Neural crest cell (in vitro differentiated cells): ENCODE results near the gene RAPGEF6. TPM values are rescaled to one million over a fixed set of nuclear protein-coding genes. Genes with fewer than 3 reads are reported as not detected.

Source experiments
- DNase-seq: peaks from one replicate; pipeline ENCODE4 v3.0.0; 2021; ENCODE audit warnings: low read depth, mixed read lengths, low spot score
- H3K27ac Mint-ChIP-seq: one replicate; pipeline ENCODE4 v1.8.0; 2021; ENCODE audit warnings: mild to moderate bottlenecking, mixed read lengths; ENCODE audit not compliant: unreplicated experiment
- H3K27me3 Mint-ChIP-seq: 2 replicates; pipeline ENCODE4 v1.8.0; 2021; ENCODE audit warnings: low read depth, mild to moderate bottlenecking, mixed read lengths
- H3K36me3 Mint-ChIP-seq: 2 replicates; pipeline ENCODE4 v1.8.0; 2021; ENCODE audit warnings: low read depth, mild to moderate bottlenecking, mixed read lengths
- H3K4me1 Mint-ChIP-seq: 2 replicates; pipeline ENCODE4 v1.8.0; 2021; ENCODE audit warnings: mixed read lengths
- H3K4me3 Mint-ChIP-seq: one replicate; pipeline ENCODE4 v1.8.0; 2021; ENCODE audit warnings: mild to moderate bottlenecking, mixed read lengths
- H3K9me3 Mint-ChIP-seq: 2 replicates; pipeline ENCODE4 v1.8.0; 2021; ENCODE audit warnings: mixed read lengths
- total RNA-seq: library from RNA; stranded (reverse); gene quantifications from 2 replicates; pipeline ENCODE4 v1.2.1, GENCODE V29; 2021
- TF ChIP-seq, protein P1 (sequence below): fragments of 200-600 bp; sonication (generic); conservative IDR thresholded peaks from 2 replicates; pipeline ENCODE4 v1.5.0; 2021; ENCODE audit warnings: antibody characterized with exemption, mild to moderate bottlenecking

Gene RAPGEF6
- total RNA-seq, 1 donor from 2014 or later: 28.0 TPM

DNA sequence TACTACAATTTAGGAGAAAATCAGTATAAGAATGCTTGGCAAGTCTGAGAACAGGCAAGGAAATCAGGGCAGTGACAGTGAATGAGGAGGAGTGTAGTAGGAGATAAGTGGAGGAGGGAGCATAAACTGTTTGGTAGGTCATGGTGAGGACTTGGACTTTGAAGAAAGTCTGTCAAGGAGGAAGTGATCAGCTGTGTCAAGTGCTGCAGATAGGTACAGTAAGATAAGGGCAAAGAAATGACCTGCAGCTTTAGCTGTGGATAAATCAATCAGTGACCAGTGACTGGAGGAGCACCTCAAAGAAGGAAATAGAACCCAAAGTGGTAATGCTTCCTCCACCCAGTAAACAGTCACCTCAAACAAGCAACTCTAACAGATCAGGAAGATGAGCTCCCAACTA is 106.3 kb downstream of the RAPGEF6 start:
- DNase-seq: no peak
- Mint-ChIP-seq H3K9me3 (no peaks in the 10 kb centered on the region), H3K36me3 (peaks cover 2% of the 10 kb centered on the region), H3K4me1 (peaks cover 10% of the 10 kb centered on the region), H3K4me3 (no peak overlapping the region), H3K27me3 (no peaks in the 10 kb centered on the region), H3K27ac (no peak overlapping the region)
- TF ChIP-seq, protein P1, sequence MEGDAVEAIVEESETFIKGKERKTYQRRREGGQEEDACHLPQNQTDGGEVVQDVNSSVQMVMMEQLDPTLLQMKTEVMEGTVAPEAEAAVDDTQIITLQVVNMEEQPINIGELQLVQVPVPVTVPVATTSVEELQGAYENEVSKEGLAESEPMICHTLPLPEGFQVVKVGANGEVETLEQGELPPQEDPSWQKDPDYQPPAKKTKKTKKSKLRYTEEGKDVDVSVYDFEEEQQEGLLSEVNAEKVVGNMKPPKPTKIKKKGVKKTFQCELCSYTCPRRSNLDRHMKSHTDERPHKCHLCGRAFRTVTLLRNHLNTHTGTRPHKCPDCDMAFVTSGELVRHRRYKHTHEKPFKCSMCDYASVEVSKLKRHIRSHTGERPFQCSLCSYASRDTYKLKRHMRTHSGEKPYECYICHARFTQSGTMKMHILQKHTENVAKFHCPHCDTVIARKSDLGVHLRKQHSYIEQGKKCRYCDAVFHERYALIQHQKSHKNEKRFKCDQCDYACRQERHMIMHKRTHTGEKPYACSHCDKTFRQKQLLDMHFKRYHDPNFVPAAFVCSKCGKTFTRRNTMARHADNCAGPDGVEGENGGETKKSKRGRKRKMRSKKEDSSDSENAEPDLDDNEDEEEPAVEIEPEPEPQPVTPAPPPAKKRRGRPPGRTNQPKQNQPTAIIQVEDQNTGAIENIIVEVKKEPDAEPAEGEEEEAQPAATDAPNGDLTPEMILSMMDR: no peak

DNA sequence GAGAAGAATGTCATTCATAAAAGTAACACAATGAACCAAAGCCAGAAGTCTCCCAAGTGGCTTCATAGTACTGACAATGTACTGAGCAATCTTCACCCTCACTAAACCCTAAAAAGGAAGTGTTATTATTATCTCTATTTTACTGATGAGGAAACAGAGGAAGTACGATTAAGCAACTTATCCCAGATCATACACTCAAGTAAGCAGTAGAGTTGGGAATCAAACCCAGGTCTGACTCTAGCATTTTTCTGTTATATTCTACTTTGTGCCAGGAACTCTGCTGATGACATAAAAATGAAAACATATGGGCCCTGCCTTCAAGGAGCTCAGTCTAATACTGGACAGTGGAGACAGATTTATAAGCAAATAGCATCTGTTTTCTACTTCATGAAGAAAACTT is 109.2 kb downstream of the RAPGEF6 start:
- TF ChIP-seq, protein P1: no peak
- no peaks in the 10 kb centered on the region for H3K9me3 Mint-ChIP-seq
- peaks cover 2% of the 10 kb centered on the region for H3K4me1 Mint-ChIP-seq
- no peaks in the 10 kb centered on the region for H3K27me3 Mint-ChIP-seq
- H3K4me3 Mint-ChIP-seq: no peak overlapping the region
- H3K27ac Mint-ChIP-seq: no peak overlapping the region
- peaks cover 4% of the 10 kb centered on the region for H3K36me3 Mint-ChIP-seq
- DNase-seq: no peak

DNA sequence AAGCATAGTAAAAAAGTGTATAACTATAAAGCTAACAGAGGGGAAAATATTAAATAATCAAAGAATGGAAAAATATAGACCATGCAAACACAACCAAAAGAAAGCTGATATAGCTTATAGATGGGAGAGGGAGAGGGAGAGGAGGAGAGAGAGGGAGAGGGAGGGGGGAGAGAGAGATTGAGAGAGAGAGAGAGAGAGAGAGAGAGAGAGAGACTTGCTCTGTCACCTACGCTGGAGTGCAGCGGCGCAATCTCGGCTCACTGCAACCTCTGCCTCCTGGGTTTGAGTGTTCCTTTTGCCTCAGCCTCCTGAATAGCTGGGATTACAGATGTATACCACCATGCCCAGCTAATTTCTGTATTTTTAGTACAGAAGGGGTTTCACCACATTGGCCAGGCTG is 110.6 kb downstream of the RAPGEF6 start:
- H3K36me3 Mint-ChIP-seq: peaks cover 4% of the 10 kb centered on the region
- H3K27ac Mint-ChIP-seq: no peak overlapping the region
- DNase-seq: no peak
- no peaks in the 10 kb centered on the region for H3K27me3 Mint-ChIP-seq
- TF ChIP-seq, protein P1: no peak
- no peaks in the 10 kb centered on the region for H3K4me1 Mint-ChIP-seq
- H3K9me3 Mint-ChIP-seq: no peaks in the 10 kb centered on the region
- H3K4me3 Mint-ChIP-seq: no peak overlapping the region

DNA sequence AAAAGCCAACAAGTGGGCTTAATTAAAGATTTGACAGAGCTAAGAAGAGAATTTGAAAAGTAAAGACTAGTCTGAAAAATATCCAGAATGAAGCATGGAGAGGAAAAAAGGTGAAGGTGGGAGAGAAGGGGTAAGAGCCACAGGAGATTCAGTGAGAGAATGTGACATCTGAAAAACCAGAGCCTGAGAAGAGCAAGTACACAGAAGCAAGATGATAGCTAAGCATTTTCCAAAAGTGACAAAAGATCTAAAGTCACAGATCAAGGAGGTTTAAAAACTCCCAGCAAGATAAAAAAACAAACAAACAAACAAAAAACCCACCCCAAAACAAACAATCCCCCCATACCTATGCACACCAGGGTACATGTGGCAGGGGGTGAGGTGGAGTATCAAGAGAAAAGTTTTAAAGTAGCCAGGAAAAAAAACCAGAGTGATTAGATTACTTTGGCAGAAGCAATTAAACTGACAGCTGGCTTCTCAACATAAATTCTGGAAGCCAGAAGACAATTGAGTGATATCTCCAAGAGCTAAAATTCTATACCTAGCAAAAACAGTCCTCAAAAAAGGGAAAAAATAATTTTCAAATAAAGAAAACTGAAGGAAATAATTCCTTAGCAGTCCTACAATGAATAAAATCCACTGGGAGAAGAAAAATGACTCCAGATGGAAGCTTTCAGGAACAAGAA is 111.4 kb downstream of the RAPGEF6 start:
- Mint-ChIP-seq H3K4me1 (no peaks in the 10 kb centered on the region), H3K4me3 (no peak overlapping the region), H3K36me3 (peaks cover 4% of the 10 kb centered on the region), H3K9me3 (no peaks in the 10 kb centered on the region), H3K27ac (no peak overlapping the region), H3K27me3 (no peaks in the 10 kb centered on the region)
- TF ChIP-seq, protein P1: no peak
- no peak for DNase-seq

DNA sequence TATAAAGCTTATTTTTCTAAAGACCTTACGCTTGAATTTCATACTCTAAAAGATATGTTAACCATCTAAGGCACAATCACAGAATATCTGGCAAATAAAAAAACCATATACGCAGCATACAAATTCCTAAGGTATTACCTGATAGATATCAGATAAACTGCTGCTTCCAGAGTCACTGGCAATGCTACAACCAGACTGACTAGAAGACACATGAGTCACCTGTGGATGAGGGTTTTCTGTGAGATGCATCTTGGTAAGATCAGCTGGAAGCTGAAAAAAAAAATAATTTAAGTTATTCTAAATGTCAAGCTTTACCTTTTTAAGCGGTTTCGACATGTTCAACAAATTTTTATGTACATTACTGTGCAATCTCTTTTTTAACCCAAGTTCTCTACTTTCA is 113.8 kb downstream of the RAPGEF6 start:
- no peaks in the 10 kb centered on the region for H3K27me3 Mint-ChIP-seq
- H3K27ac Mint-ChIP-seq: no peak overlapping the region
- TF ChIP-seq, protein P1: no peak
- no peak overlapping the region for H3K4me3 Mint-ChIP-seq
- H3K9me3 Mint-ChIP-seq: no peaks in the 10 kb centered on the region
- no peak for DNase-seq
- H3K4me1 Mint-ChIP-seq: no peaks in the 10 kb centered on the region
- H3K36me3 Mint-ChIP-seq: peaks cover 4% of the 10 kb centered on the region
